ENCODE data around the gene CCDC188. TPM values are rescaled to one million over a fixed set of nuclear protein-coding genes. Genes with fewer than 3 reads are reported as not detected.
A peak's percentile ranks its signal among the peaks of the same experiment; 100 is the strongest.

Gene CCDC188
- total and polyA plus RNA-seq, 5 donors: 0.22 to 0.83 (median 0.48) TPM

- Histone ChIP-seq H3K4me3 (ENCODE audit: low read length) (no peak overlapping the region), H3K9me3 (ENCODE audit: control insufficient read depth, low read length) (no peaks in the 10 kb centered on the region), H3K27me3 (ENCODE audit: control insufficient read depth, insufficient read depth) (no peaks in the 10 kb centered on the region), H3K27ac (ENCODE audit: low read length) (no peak overlapping the region), H3K4me1 (ENCODE audit: control insufficient read depth, insufficient read depth, low read length) (no peaks in the 10 kb centered on the region)
- intact Hi-C loops (cut with DNase I): no loop called here
- DNase-seq (peak; percentile 16 to 59 (median 58)), ATAC-seq (no peak)
- 87% methylated on average over 19 of the region's 19 CpGs for WGBS
Measured at GRCh38 chr22:20113551-20114310, 37.1 kb downstream of the CCDC188 start.

DNA sequence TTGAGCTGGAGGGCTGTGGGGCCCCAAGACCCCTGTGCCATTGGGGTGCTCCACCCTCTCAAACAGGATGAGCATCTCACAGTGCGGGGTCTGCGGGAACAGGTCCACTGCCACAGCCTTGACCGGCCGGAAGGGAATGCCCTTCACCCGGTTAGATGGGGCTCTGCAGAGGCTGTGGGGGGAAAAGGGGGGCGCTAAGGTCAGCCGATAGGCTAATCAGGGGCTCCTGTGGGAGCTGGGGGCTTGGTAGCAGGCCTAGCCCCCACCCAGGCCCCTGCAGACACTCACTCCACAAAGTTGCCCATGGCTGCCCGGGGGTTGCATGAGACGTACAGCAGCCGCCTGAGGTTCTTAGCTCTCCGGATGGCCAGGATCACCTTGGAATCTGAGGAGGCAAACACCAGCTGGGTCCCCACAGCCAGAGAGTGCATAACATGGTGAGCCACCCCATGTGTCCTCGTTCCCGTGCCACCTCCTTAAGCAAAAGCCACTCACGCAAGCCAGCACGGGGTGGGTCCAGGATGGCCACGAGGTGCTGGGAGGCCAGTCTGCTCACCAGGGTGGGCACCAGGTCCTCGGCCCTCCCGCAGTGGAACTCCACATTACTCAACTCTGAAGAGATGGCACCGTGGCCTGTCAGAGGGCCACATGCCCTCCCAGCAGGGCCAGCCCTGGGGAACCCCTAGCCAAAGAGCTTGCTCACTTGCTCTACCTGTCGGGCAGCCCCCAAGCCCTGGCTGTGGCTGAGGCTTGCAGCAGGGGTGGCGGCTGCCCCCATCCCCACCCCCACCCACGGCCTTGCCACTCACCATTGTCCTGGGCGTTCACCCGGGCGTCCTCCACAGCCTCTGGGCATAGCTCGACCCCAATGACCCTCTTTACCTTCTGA lies 38.0 kb downstream of the CCDC188 start:
- ATAC-seq: no peak
- intact Hi-C loops (cut with DNase I): no loop called here
- WGBS: 83% methylated on average over 26 of the region's 26 CpGs
- peak; percentile 13 to 52 (median 50) for DNase-seq
- Histone ChIP-seq H3K4me3 (ENCODE audit: low read length) (no peak overlapping the region), H3K27ac (ENCODE audit: low read length) (no peak overlapping the region), H3K27me3 (ENCODE audit: control insufficient read depth, insufficient read depth) (no peaks in the 10 kb centered on the region), H3K4me1 (ENCODE audit: control insufficient read depth, insufficient read depth, low read length) (no peaks in the 10 kb centered on the region), H3K9me3 (ENCODE audit: control insufficient read depth, low read length) (no peaks in the 10 kb centered on the region)

- 81% methylated on average over 7 of the region's 7 CpGs for WGBS
- DNase-seq: peak; percentile 13 to 44 (median 42)
- H3K9me3 ChIP-seq (ENCODE audit: control insufficient read depth, low read length): no peaks in the 10 kb centered on the region
- H3K27ac ChIP-seq (ENCODE audit: low read length): no peak overlapping the region
- intact Hi-C loops (cut with DNase I): no loop called here
- H3K4me3 ChIP-seq (ENCODE audit: low read length): no peak overlapping the region
- H3K27me3 ChIP-seq (ENCODE audit: control insufficient read depth, insufficient read depth): no peaks in the 10 kb centered on the region
- ATAC-seq: no peak
- H3K4me1 ChIP-seq (ENCODE audit: control insufficient read depth, insufficient read depth, low read length): no peaks in the 10 kb centered on the region
Measured at GRCh38 chr22:20111689-20112622, 38.9 kb downstream of the CCDC188 start.

DNA sequence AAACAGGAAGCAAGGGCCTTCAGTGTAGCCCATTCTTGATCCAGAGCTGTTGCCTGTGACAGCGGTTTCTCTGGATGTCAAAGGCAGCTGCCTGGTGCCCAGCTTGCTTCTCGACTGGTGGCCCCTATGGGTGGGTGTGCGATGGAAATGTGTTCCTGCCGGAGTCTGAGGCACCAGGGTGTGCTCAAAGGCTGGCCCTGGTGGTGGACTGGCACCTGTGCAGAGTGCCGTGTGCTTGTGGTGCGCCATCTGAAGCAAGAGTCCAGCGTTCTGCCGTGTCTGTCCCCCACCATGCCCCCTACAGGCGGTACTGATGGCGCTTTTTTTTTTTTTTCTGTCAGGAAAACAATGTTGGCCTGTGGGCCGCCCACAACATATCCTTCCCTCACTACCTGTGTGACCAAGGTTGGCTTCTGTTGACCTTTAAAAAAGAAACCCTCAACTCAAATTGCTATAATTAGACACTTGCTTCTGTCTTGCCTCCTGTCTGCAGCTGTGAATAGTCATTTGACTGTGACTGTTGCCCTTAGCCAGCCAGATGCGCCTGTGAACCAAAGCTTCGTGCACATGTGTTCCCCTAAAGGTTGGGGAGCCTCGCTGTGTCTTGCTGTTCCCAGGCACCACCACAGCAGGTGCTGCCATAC lies 39.7 kb downstream of the CCDC188 start:
- WGBS: 61% methylated on average over 14 of the region's 14 CpGs
- no peaks in the 10 kb centered on the region for H3K4me1 ChIP-seq (ENCODE audit: control insufficient read depth, insufficient read depth, low read length)
- no peak overlapping the region for H3K27ac ChIP-seq (ENCODE audit: low read length)
- intact Hi-C loops (cut with DNase I): no loop called here
- no peak overlapping the region for H3K4me3 ChIP-seq (ENCODE audit: low read length)
- peak; percentile 9 to 47 (median 43) for DNase-seq
- H3K9me3 ChIP-seq (ENCODE audit: control insufficient read depth, low read length): no peaks in the 10 kb centered on the region
- no peak for ATAC-seq
- no peaks in the 10 kb centered on the region for H3K27me3 ChIP-seq (ENCODE audit: control insufficient read depth, insufficient read depth)

DNA sequence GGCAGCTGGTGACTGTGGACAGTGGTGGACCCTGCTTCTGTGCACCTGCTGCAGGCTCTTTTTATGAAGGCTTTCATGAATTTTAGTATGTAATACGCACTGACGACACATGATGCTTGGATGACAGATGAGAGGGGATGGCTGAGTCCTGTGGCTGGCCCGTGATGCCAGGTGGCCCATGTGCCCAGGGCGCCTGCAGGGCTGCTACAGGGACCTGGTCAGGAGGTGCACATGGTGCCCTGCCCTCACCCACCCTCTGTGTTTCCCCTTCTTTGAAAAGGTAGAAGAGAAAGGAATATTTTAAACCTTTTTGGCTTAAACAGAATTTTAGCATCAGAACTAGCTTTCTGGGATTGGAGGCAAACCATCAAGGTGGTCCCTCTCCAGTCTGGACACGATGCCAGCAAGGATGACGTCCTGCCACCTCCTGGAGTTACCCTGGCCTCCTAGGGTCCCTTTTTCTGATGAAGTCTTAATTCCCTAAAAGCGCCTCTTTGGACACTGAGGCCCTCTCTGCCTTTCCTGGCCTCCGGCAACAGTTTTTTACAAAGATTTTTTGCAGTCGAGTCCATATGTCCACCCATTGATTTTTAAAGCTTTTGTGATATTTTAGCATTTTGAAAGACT lies 40.4 kb downstream of the CCDC188 start:
- intact Hi-C loops (cut with DNase I): no loop called here
- peak; percentile 9 to 23 (median 16) for DNase-seq
- 86% methylated on average over 9 of the region's 9 CpGs for WGBS

DNA sequence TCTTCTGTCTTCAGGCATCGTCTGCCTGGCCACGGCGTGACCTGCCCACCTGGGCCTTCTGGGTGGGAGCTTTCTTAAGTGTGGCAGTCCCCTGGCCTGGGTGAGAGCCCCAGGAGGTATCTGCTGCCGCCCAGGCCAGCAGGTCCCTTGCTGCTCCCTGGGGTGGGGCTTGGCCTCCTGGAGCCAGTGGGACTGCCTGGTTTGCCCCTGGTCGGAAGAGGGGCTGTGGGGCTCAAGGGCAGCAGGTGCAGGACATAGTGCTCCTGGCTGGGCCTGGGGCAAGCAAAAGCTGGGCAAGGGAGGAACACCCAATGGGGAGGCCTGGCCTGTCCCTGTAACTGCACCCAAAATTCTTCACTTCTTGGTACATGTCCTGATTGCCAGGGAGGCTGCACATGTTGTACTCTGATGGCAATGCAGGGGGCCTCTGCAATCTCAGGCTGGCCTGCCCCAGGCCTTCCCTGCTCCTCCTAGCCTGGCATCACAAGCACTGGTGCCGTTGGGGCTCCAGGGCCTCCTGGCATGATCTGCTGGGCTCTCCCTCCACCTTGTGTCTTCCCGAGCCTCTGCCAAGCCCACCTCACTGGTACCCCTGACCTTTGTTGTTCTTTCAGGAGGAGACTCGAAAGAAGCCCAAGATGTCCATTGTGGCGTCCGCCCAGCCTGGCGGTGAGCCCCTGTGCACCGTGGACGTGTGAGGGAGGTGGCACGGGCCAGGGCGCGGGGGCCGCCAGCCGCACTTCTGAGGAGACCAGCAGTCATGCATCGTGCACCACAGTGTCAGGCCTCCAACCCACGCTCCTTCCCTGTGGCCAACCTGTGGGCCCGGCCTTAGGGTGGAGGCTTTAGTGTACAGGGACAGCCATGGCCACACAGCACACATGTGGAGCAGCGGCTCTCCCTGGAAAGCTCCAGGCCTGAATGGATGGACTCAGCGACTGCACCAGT lies 41.2 kb downstream of the CCDC188 start:
- Histone ChIP-seq H3K4me1 (ENCODE audit: control insufficient read depth, insufficient read depth, low read length) (no peaks in the 10 kb centered on the region), H3K27me3 (ENCODE audit: control insufficient read depth, insufficient read depth) (no peaks in the 10 kb centered on the region), H3K4me3 (ENCODE audit: low read length) (no peak overlapping the region), H3K9me3 (ENCODE audit: control insufficient read depth, low read length) (no peaks in the 10 kb centered on the region), H3K27ac (ENCODE audit: low read length) (no peak overlapping the region)
- intact Hi-C loops (cut with DNase I): no loop called here
- DNase-seq: peak; percentile 8 to 63 (median 44)
- ATAC-seq: no peak
- 84% methylated on average over 23 of the region's 23 CpGs for WGBS

More for the DNA sequence above, 40.4 kb downstream of the CCDC188 start:
- H3K27me3 ChIP-seq (ENCODE audit: control insufficient read depth, insufficient read depth): no peaks in the 10 kb centered on the region
- H3K9me3 ChIP-seq (ENCODE audit: control insufficient read depth, low read length): no peaks in the 10 kb centered on the region
- no peak overlapping the region for H3K27ac ChIP-seq (ENCODE audit: low read length)
- no peaks in the 10 kb centered on the region for H3K4me1 ChIP-seq (ENCODE audit: control insufficient read depth, insufficient read depth, low read length)
- ATAC-seq: no peak
- no peak overlapping the region for H3K4me3 ChIP-seq (ENCODE audit: low read length)

DNA sequence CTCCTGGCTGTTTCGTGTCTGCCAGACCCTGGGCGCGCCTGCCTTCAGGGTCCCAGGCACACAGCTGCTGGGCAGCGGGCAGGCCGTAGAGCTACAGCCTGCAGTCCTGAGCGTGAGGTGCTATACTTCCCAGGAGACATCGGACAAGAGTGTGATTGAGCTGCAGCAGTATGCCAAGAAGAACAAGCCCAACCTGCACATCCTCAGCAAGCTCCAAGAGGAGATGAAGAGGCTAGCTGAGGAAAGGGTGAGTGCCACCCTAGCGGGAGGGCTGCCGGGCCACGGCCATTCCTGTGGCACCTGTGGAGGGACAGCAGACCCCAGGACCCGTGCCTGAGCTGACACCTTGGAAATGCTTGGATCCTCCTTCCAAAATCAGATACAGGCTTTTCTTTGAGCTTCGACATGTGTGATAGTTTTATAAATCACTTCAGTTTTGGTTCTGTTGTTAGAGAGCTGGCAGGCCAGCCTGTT lies 42.1 kb downstream of the CCDC188 start:
- intact Hi-C loops (cut with DNase I): no loop called here
- Histone ChIP-seq H3K9me3 (ENCODE audit: control insufficient read depth, low read length) (no peaks in the 10 kb centered on the region), H3K27me3 (ENCODE audit: control insufficient read depth, insufficient read depth) (no peaks in the 10 kb centered on the region), H3K4me3 (ENCODE audit: low read length) (no peak overlapping the region), H3K27ac (ENCODE audit: low read length) (no peak overlapping the region), H3K4me1 (ENCODE audit: control insufficient read depth, insufficient read depth, low read length) (no peaks in the 10 kb centered on the region)
- ATAC-seq: no peak
- DNase-seq: peak in 2 of 3 donors; percentile 3 to 30
- 84% methylated on average over 12 of the region's 12 CpGs for WGBS

- Histone ChIP-seq H3K9me3 (ENCODE audit: control insufficient read depth, low read length) (no peaks in the 10 kb centered on the region), H3K27ac (ENCODE audit: low read length) (no peak overlapping the region), H3K4me3 (ENCODE audit: low read length) (no peak overlapping the region), H3K27me3 (ENCODE audit: control insufficient read depth, insufficient read depth) (no peaks in the 10 kb centered on the region), H3K4me1 (ENCODE audit: control insufficient read depth, insufficient read depth, low read length) (no peaks in the 10 kb centered on the region)
- ATAC-seq (no peak), DNase-seq (peak; percentile 7 to 41 (median 20))
- intact Hi-C loops (cut with DNase I): no loop called here
- WGBS: 80% methylated on average over 13 of the region's 13 CpGs
Measured at GRCh38 chr22:20107951-20108756, 42.7 kb downstream of the CCDC188 start.
